HG03442 (cell line): ENCODE results near the gene TGFBI.

Source experiments
- ATAC-seq: cut with Tn5 transposase; IDR thresholded peaks from one replicate; pipeline ENCODE4 v1.9.1; 2021; ENCODE audit warnings: mild to moderate bottlenecking, moderate library complexity; ENCODE audit not compliant: unreplicated experiment

TGFBI gene

DNA sequence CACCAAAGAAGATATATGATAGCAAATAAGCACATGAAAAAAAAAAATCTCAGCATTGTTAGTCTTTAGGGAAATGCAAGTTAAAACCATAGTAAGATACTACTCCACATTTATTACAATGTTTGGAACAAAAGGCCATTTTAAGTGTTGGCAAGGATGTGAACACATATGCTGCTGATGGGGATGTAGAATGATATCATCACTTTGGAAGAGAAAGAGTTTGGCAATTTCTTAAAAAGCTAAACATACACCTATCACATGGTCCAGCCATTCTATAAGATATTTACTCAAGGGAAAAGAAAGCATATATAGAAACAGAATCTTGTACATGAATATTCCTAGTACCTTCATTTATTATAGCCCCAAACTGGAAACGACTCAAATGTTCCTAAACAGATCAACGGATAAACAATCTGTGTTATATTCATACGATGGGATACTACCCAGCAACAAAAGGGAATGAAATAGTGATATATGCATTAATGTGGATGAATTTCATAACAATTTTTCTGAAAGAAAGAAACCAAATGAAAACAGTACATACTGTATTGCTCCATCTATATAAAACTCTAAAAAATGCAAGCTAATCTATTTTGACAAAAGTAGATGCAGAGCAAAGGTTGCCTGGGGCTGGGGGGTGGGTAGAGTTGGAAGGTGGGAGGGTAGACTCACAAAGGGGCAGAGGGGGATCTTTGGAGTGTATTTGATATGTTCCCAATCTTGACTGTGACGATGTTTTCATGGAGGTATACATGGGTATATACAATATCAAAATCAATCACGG lies 58.2 kb downstream of the TGFBI start:
- no peak for ATAC-seq

DNA sequence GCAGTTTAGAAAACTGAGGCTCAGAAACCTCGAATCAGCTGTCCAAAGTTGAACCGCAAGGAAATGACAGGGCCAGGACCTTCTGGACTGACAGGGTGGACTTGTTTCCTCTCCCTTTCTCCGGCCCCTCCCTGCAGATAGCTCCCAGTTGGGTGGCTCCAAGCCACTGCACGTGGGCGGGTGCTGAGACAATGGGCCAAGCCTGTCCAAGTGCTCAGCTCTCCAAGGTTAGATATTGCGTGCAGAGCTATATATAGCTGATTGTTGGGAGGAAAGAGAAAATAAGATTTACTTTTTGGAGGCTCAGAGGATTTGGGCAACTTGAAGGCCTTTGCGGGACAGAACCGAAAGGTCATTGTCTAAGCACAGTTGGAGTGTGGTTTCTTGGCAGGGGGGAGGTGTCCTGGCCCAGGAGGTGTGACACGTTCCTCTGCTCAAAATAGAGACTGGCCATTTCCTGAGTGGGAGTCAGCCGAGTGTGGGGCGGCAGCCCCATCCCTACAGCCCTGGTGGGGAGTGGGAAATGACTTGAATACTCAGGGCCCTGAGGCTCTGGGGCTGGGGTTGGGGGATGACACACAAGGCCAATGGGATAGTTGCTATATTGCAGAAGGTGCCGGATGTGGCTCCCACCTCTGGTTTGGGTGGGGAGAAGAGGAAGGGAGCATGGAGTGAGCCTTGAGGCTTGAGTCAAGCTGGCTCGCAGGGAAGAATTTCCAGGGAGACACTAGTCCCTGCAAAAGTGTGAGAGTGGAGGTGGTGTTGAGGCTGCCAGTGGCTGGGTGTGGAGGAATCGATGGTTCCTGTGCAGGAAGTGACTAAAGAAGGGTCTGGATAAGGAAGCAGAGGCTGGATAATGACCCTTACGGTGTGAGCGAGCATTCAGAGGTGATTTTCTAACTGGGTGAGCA lies 59.4 kb downstream of the TGFBI start:
- ATAC-seq: no peak

GRCh38 chr5:136089791-136090190 lies 61.0 kb downstream of the TGFBI start:
- ATAC-seq: no peak

GRCh38 chr5:136090319-136090718 lies 61.5 kb downstream of the TGFBI start:
- no peak for ATAC-seq

GRCh38 chr5:136094189-136094912 lies 65.6 kb downstream of the TGFBI start:
- no peak for ATAC-seq

DNA sequence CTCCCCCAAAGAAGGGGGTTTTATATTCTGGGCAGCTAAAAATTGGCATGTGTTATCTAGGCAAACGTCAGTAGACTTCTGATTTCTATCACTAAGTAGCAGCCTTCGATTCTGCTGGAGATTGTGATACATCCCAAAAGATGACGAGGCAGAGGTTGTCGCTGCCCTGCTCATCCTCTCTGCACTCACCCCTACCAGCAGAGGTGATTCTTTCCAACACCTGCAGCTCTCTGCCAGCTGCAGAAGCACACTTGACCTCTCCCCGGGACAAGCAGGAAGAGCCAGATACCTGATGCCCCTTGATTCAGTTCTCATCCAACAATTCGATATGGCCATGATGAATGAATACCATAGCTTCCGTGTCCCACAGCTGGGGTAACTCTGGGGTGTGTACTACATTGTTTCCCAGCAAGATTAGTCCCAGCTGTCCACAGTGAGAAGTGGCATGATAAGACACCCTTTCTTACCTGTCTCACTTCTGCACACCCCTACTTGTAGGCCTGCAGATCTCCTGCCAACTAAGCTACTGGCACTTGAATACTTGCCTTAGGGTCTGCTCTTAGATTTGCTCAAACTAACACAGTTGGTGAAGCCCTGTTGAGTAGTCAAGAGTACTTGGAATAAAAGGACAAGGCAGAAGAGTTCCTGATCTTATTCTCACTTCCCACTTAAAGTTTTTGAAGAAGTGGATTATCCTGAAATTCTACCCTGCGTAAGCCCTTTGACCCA lies 66.3 kb downstream of the TGFBI start:
- ATAC-seq: no peak

DNA sequence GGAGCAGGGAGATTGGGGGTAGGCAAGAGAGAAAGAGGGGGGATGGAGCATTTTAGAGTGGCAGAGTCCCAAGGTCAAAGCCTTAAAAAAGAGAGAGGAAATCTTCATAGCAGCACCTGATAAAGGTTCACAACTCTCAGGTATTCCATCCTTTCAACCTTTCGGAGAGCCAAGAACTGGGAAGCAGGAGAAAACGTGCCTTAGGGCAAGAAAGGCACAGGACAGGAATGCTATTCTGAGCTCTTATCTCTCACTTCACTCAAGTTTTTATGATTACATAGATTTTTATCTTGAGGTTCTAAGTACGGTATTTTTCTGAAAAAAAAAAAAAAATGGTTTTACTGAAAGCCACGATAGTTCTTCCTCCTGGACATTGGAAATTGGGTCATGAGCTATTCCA lies 69.4 kb downstream of the TGFBI start:
- no peak for ATAC-seq

GRCh38 chr5:136099870-136100269 lies 71.1 kb downstream of the TGFBI start:
- ATAC-seq: no peak

- no peak for ATAC-seq
Observed at GRCh38 chr5:136101884-136102283, 73.1 kb downstream of the TGFBI start.

DNA sequence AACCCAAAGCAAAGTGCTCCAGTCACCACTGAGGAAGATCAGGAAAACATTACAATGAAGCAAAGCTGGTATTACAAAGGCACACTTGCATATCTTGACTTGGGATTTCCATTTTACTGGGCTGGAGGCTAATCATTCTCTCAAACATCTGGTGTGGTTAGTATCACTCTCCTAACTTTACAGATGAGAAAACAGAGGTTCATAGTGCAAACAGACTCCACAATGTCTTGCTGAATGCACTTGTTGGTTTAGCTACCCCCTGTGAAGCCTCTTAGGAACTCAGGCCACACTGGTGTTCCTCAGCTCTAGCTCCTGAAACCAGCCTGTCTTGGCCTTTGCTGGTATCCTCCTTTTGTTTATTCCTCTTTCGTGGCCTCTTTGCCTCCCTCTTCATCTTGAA lies 74.3 kb downstream of the TGFBI start:
- no peak for ATAC-seq

DNA sequence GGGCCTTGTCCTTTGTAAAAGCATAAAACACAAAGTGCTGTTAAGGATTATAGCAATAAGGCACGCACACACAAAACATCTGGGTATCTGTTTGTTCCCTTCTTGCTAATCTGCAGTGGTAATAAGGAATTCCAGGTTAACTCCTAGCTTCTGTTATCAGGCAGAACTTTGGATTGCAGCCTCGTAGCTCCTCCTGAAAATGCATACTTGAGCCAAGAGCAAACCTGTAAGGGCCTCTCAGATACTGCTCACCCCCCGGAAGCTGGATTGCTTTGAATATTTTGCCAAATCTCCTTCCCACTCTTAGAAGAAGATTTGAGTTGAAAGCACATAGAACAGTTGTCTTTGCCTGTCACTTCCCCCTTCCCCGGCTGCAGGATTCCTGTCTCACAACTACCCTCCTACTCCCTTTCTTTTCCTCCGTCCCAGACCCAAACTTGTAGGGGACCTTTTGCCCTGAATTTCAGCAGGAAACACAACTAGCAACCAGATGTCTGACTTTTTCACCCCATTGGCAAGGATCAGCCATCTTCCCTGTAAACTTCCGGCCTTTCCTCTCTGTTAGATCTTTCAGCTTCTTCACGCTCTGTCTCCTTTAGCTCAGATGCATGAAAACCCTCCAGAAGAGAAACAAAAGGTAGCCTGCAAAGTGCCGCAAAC lies 75.6 kb downstream of the TGFBI start:
- no peak for ATAC-seq

- ATAC-seq: no peak
Observed at GRCh38 chr5:136106351-136107031, 77.7 kb downstream of the TGFBI start.

GRCh38 chr5:136108180-136108611 lies 79.4 kb downstream of the TGFBI start:
- peak; percentile 80 for ATAC-seq

- no peak for ATAC-seq
Observed at GRCh38 chr5:136108766-136109165, 80.0 kb downstream of the TGFBI start.

GRCh38 chr5:136109453-136110135 lies 80.8 kb downstream of the TGFBI start:
- no peak for ATAC-seq
